Measurements from ENCODE around the gene CLCC1.

GRCh38 chr1:108925920-108926319 lies 37.4 kb downstream of the CLCC1 start:
- TF ChIP-seq POLR2A (IDR thresholded peaks at IDR 0.05) (no peak), CTCF (IDR thresholded peaks at IDR 0.05) (no peak), POLR2AphosphoS5 (IDR thresholded peaks at IDR 0.05) (no peak)
